Measurements from ENCODE around the gene CNNM1.

The CNNM1 gene

DNA sequence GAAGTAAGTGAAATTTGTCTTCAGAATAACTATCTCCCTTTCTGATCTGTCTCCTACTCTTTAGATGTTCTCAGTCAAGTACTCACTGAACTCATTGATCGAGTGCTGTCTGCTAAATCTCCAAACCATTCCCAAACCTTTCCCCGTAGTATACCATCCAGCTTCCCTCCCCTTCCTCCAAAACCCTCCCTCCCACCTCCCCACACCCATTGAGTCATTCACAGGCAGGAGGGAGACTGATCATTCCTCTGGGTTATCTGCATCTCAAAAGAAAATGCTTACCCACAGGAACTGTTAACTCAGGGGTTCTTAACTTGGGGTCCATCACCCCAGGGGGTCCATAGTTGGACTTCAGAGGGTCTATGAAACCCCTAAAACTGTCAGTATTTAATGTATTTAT lies 63.9 kb downstream of the CNNM1 start:
- no peak overlapping the region; the same call in 1 of the 2 replicates for H3K4me2 ChIP-seq
- no peak overlapping the region for H3K9ac ChIP-seq
- no peaks in the 10 kb centered on the region for H3K36me3 ChIP-seq (ENCODE audit: insufficient read depth)
- H3K4me3 ChIP-seq (IDR thresholded peaks at IDR 0.05; ENCODE audit: insufficient read depth, low read depth, low read length) = no peak overlapping the region
- no peaks in the 10 kb centered on the region for H4K20me1 ChIP-seq (ENCODE audit: insufficient read depth)
- H2AFZ ChIP-seq (ENCODE audit: low read depth) = no peak overlapping the region
- no peaks in the 10 kb centered on the region for H3K27me3 ChIP-seq (ENCODE audit: insufficient read depth, low read depth)
- H3K4me1 ChIP-seq (ENCODE audit: low read depth, poor library complexity, severe bottlenecking) = no peaks in the 10 kb centered on the region
- H3K27ac ChIP-seq = no peak overlapping the region
- H3K79me2 ChIP-seq (ENCODE audit: insufficient read depth, low read depth) = no peaks in the 10 kb centered on the region
- TF ChIP-seq, protein P1, sequence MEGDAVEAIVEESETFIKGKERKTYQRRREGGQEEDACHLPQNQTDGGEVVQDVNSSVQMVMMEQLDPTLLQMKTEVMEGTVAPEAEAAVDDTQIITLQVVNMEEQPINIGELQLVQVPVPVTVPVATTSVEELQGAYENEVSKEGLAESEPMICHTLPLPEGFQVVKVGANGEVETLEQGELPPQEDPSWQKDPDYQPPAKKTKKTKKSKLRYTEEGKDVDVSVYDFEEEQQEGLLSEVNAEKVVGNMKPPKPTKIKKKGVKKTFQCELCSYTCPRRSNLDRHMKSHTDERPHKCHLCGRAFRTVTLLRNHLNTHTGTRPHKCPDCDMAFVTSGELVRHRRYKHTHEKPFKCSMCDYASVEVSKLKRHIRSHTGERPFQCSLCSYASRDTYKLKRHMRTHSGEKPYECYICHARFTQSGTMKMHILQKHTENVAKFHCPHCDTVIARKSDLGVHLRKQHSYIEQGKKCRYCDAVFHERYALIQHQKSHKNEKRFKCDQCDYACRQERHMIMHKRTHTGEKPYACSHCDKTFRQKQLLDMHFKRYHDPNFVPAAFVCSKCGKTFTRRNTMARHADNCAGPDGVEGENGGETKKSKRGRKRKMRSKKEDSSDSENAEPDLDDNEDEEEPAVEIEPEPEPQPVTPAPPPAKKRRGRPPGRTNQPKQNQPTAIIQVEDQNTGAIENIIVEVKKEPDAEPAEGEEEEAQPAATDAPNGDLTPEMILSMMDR (conservative IDR thresholded peaks at IDR 0.05; ENCODE audit: low read depth, low read length) = no peak

DNA sequence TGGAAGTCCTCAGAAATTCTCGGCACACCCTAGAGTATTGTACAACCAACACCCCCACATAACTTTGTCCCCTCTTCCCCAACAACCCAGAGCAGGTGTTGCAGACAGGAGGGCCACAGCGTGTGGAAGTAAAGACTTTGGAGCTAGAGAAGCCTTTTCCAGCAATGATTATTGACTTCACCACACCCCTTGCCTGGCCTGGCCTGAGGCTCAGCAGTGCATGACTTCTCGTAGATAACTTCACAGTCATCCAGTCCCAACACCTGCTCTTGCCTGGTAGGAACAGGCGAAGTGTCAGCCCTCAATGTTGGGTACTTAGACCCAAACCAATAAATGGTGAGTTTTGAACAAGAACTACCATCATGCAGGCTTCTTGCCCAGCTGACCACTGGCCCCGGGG lies 64.5 kb downstream of the CNNM1 start:
- Histone ChIP-seq H3K9ac (no peak overlapping the region), H3K4me1 (ENCODE audit: low read depth, poor library complexity, severe bottlenecking) (no peaks in the 10 kb centered on the region), H3K4me2 (no peak overlapping the region), H3K36me3 (ENCODE audit: insufficient read depth) (no peaks in the 10 kb centered on the region), H3K79me2 (ENCODE audit: insufficient read depth, low read depth) (no peaks in the 10 kb centered on the region), H3K27me3 (ENCODE audit: insufficient read depth, low read depth) (no peaks in the 10 kb centered on the region), H2AFZ (ENCODE audit: low read depth) (no peak overlapping the region), H3K27ac (no peak overlapping the region), H3K4me3 (IDR thresholded peaks at IDR 0.05; ENCODE audit: insufficient read depth, low read depth, low read length) (no peak overlapping the region), H4K20me1 (ENCODE audit: insufficient read depth) (no peaks in the 10 kb centered on the region)
- TF ChIP-seq, protein P1 (conservative IDR thresholded peaks at IDR 0.05; ENCODE audit: low read depth, low read length) = no peak

DNA sequence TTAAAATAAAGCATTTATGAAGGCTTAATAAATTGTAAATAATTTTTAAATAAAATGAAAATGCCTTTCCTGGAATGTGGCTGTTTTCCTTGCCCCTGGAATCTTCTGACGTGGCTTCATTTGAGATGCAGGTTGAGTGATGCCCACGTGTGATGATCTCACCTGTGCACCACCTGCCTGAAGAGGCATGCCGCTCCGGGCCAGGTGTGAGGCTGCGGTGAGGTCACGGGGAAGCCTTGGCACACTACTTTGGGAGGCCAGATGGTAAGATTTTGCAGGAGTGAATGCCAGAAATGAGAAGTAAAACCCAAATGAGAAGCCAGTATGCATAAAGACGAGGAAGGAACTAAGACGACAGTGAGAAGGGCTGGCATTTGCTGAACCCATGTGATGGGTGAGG lies 65.1 kb downstream of the CNNM1 start:
- TF ChIP-seq, protein P1 (conservative IDR thresholded peaks at IDR 0.05; ENCODE audit: low read depth, low read length) = no peak
- H3K4me1 ChIP-seq (ENCODE audit: low read depth, poor library complexity, severe bottlenecking) = no peaks in the 10 kb centered on the region
- no peak overlapping the region for H3K4me2 ChIP-seq
- H3K9ac ChIP-seq = no peak overlapping the region
- no peaks in the 10 kb centered on the region for H3K36me3 ChIP-seq (ENCODE audit: insufficient read depth)
- no peak overlapping the region for H3K4me3 ChIP-seq (IDR thresholded peaks at IDR 0.05; ENCODE audit: insufficient read depth, low read depth, low read length)
- no peak overlapping the region for H2AFZ ChIP-seq (ENCODE audit: low read depth)
- H4K20me1 ChIP-seq (ENCODE audit: insufficient read depth) = no peaks in the 10 kb centered on the region
- H3K27ac ChIP-seq = no peak overlapping the region
- H3K79me2 ChIP-seq (ENCODE audit: insufficient read depth, low read depth) = no peaks in the 10 kb centered on the region
- no peaks in the 10 kb centered on the region for H3K27me3 ChIP-seq (ENCODE audit: insufficient read depth, low read depth)

DNA sequence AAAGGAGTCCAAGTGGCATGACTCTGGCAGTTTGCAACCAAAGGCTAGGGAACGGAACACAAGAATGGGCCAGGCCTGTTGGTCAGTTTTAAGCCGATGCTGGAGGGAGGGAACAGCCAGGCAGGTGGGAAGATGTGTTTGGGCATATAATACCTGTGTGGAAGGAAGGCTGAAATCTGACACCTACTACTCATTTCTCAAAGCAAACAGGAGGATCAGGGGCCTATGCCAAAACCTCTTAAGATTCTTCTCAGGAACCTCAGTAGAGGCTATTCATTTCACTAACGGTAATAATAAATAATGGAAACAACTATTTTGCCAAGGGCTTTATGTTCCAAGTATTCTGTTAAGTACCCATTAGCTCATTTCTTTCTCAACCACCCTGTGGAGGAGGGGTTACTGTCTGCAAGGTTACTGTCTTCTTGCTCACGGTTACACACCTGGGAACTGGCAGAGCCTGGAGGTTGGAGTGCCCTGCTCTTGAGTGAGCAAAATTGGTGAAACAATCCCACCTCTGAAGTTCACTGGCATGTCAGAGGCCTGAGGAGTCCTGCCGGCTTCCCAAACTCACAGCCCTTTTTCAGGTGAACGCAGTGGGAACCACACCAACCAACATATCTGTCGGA lies 65.7 kb downstream of the CNNM1 start:
- H3K4me3 ChIP-seq (IDR thresholded peaks at IDR 0.05; ENCODE audit: insufficient read depth, low read depth, low read length) = no peak overlapping the region
- no peaks in the 10 kb centered on the region for H3K4me1 ChIP-seq (ENCODE audit: low read depth, poor library complexity, severe bottlenecking)
- no peak overlapping the region for H3K9ac ChIP-seq
- H3K4me2 ChIP-seq = no peak overlapping the region
- no peak overlapping the region for H3K27ac ChIP-seq
- H4K20me1 ChIP-seq (ENCODE audit: insufficient read depth) = no peaks in the 10 kb centered on the region
- no peaks in the 10 kb centered on the region for H3K36me3 ChIP-seq (ENCODE audit: insufficient read depth)
- TF ChIP-seq, protein P1 (conservative IDR thresholded peaks at IDR 0.05; ENCODE audit: low read depth, low read length) = no peak
- no peak overlapping the region for H2AFZ ChIP-seq (ENCODE audit: low read depth)
- H3K27me3 ChIP-seq (ENCODE audit: insufficient read depth, low read depth) = no peaks in the 10 kb centered on the region
- H3K79me2 ChIP-seq (ENCODE audit: insufficient read depth, low read depth) = no peaks in the 10 kb centered on the region
